LNCaP clone FGC (cell line): Measurements from ENCODE around the gene R3HDM2.

Source experiments
- DNase-seq: peaks from one replicate; pipeline ENCODE4 v3.0.0-alpha.2; 2011; ENCODE audit warnings: low read depth
- H3K4me3 ChIP-seq: 2 replicates; pipeline ENCODE4 v1.5.1; 2011; ENCODE audit warnings: mild to moderate bottlenecking, low read depth, low read length, control low read depth
- TF ChIP-seq, protein P1 (sequence below): IDR thresholded peaks from 2 replicates; pipeline ENCODE4 v1.5.1; 2012; ENCODE audit warnings: mild to moderate bottlenecking; ENCODE audit not compliant: control insufficient read depth, insufficient read depth; ENCODE audit errors: extremely low read depth

The R3HDM2 gene

DNA sequence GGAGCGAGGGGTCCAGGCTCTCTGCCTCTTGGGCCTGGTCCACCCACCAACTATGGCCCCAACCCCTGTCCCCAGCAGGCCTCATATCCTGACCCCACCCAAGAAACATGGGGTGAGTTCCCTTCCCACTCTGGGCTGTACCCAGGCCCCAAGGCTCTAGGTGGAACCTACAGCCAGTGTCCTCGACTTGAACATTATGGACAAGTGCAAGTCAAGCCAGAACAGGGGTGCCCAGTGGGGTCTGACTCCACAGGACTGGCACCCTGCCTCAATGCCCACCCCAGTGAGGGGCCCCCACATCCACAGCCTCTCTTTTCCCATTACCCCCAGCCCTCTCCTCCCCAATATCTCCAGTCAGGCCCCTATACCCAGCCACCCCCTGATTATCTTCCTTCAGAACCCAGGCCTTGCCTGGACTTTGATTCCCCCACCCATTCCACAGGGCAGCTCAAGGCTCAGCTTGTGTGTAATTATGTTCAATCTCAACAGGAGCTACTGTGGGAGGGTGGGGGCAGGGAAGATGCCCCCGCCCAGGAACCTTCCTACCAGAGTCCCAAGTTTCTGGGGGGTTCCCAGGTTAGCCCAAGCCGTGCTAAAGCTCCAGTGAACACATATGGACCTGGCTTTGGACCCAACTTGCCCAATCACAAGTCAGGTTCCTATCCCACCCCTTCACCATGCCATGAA, 40.3 kb upstream of the R3HDM2 start:
- DNase-seq = no peak
- H3K4me3 ChIP-seq = no peak overlapping the region
- TF ChIP-seq, protein P1, sequence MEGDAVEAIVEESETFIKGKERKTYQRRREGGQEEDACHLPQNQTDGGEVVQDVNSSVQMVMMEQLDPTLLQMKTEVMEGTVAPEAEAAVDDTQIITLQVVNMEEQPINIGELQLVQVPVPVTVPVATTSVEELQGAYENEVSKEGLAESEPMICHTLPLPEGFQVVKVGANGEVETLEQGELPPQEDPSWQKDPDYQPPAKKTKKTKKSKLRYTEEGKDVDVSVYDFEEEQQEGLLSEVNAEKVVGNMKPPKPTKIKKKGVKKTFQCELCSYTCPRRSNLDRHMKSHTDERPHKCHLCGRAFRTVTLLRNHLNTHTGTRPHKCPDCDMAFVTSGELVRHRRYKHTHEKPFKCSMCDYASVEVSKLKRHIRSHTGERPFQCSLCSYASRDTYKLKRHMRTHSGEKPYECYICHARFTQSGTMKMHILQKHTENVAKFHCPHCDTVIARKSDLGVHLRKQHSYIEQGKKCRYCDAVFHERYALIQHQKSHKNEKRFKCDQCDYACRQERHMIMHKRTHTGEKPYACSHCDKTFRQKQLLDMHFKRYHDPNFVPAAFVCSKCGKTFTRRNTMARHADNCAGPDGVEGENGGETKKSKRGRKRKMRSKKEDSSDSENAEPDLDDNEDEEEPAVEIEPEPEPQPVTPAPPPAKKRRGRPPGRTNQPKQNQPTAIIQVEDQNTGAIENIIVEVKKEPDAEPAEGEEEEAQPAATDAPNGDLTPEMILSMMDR = no peak

GRCh38 chr12:57470286-57470969, 39.6 kb upstream of the R3HDM2 start:
- DNase-seq = no peak
- H3K4me3 ChIP-seq = no peak overlapping the region

DNA sequence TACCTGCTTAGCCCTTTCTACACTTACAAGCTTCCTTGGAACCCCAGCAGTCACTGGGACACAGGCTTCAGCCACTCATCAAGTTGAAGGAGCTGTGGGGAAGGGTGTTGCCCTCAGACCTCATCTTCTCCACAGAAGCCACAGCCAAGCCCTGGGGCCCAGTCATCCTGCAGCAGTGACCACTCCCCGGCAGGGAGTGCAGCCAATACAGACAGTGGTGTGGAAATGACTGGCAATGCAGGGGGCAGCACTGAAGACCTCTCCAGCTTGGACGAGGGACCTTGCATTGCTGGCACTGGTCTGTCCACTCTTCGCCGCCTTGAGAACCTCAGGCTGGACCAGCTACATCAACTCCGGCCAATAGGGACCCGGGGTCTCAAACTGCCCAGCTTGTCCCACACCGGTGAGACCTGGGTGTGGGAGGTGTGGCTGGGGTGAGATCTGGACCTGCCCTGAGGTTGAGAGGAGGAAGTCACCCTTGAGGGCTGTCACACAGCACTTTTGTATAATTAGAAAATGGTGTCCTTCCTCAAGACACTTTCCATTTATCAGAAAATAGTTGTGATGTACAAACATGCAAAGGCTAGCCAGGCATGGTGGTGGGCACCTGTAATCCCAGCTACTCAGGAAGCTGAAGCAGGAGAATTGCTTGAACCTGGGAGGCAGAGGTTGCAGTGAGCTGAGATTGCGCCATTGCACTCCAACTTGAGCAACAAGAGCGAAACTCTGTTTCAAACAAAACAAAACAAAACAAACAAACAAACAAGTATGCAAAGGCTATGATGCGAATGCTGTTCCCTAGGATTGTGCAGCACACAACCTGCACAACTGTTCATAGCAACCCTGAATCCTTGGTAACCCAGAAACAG, 38.7 kb upstream of the R3HDM2 start:
- TF ChIP-seq, protein P1 = no peak
- no peak overlapping the region for H3K4me3 ChIP-seq
- no peak for DNase-seq

More at GRCh38 chr12:57470286-57470969, 39.6 kb upstream of the R3HDM2 start:
- TF ChIP-seq, protein P1 = no peak

- TF ChIP-seq, protein P1 = no peak
- DNase-seq = no peak
- H3K4me3 ChIP-seq = no peak overlapping the region
Observed at GRCh38 chr12:57467915-57468314, 37.1 kb upstream of the R3HDM2 start.

DNA sequence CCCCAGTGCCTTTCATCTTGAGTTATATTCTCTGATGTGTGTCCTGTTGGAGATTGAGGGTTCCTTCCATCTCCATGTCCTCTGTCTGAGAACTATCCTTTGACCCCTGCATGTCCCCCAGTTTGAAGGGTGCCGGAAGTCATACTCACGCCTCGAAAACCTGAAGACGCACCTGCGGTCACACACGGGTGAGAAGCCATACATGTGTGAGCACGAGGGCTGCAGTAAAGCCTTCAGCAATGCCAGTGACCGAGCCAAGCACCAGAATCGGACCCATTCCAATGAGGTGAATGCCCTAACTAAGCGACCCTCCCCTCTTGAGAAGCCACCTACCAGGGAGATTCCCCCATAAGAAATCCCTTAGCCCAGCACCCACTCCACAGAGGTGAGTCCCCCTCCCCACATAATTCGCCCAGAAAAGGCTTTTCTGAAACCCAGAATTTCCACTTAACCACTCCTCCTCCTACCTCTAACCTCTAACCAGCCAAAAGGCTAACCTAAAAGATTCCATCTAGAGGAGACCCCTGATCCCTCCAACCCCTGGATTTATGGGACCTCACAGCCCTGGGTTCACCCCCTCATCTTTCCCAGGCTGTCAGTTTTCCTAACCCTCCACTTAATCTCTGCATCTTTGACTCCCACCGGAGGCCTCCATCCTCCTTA, 36.5 kb upstream of the R3HDM2 start:
- TF ChIP-seq, protein P1 = no peak
- H3K4me3 ChIP-seq = no peak overlapping the region
- DNase-seq = no peak

- TF ChIP-seq, protein P1 = no peak
- H3K4me3 ChIP-seq = no peak overlapping the region
- DNase-seq = no peak
Observed at GRCh38 chr12:57465747-57466505, 35.1 kb upstream of the R3HDM2 start.
